A549 (cell line): ENCODE data around the gene NSRP1.

Experiments
- CEBPB ChIP-seq, 2 experiments: fragments of >200 bp in 1 of 2; sonication (Bioruptor Twin) in 1 of 2; formaldehyde crosslinking in 1 of 2; IDR thresholded peaks; 2 replicates each; pipeline ENCODE4 v1.6.1; 2012 to 2016
- EP300 ChIP-seq, 2 experiments: fragments of >200 bp; sonication (Bioruptor Twin); formaldehyde crosslinking; IDR thresholded peaks; 2 replicates in 1 of 2; 3 replicates in 1 of 2; pipeline ENCODE4 v1.6.1; 2016 to 2017
- FOXS1 ChIP-seq: fragments of 250-450 bp; sonication (Bioruptor Pico); IDR thresholded peaks from 2 replicates; pipeline ENCODE4 v1.5.0; 2020; ENCODE audit warnings: mild to moderate bottlenecking, moderate library complexity
- GATA3 ChIP-seq: IDR thresholded peaks from 2 replicates; pipeline ENCODE4 v1.6.1; 2012; ENCODE audit warnings: borderline replicate concordance
- JUN ChIP-seq, 2 experiments: fragments of >200 bp; sonication (Bioruptor Twin); formaldehyde crosslinking; IDR thresholded peaks; 2 replicates in 1 of 2; 3 replicates in 1 of 2; pipeline ENCODE4 v1.6.1; 2016 to 2017
- MAFK ChIP-seq: fragments of 450-650 bp; IDR thresholded peaks from 2 replicates; pipeline ENCODE4 v1.6.1; 2014; ENCODE audit not compliant: partially characterized antibody
- MAZ ChIP-seq: fragments of 150-350 bp; IDR thresholded peaks from 2 replicates; pipeline ENCODE4 v1.6.1; 2014; ENCODE audit warnings: antibody characterized with exemption, low read depth, low read length, borderline replicate concordance
- SMC3 ChIP-seq: fragments of >200 bp; sonication (Bioruptor Twin); formaldehyde crosslinking; IDR thresholded peaks from 3 replicates; pipeline ENCODE4 v1.6.1; 2018; ENCODE audit warnings: inconsistent platforms
- ZNF302 ChIP-seq: fragments of 250-450 bp; sonication (Bioruptor Pico); IDR thresholded peaks from 2 replicates; pipeline ENCODE4 v1.9.0; 2021; ENCODE audit warnings: inconsistent platforms, mild to moderate bottlenecking, moderate library complexity
- TF ChIP-seq, protein P1 (sequence below): fragments of 200-600 bp; sonication (generic); IDR thresholded peaks from 2 replicates; pipeline ENCODE4 v1.6.1; 2016; ENCODE audit warnings: antibody characterized with exemption, mild to moderate bottlenecking, moderate library complexity
- TF ChIP-seq, protein P2 (sequence below): fragments of >200 bp; sonication (Bioruptor Twin); formaldehyde crosslinking; IDR thresholded peaks from 3 replicates; pipeline ENCODE4 v1.5.1; 2016
- TF ChIP-seq, protein P3 (sequence below): fragments of 150-350 bp; IDR thresholded peaks from 2 replicates; pipeline ENCODE4 v1.6.1; 2014; ENCODE audit warnings: low read depth, mild to moderate bottlenecking, low read length

DNA sequence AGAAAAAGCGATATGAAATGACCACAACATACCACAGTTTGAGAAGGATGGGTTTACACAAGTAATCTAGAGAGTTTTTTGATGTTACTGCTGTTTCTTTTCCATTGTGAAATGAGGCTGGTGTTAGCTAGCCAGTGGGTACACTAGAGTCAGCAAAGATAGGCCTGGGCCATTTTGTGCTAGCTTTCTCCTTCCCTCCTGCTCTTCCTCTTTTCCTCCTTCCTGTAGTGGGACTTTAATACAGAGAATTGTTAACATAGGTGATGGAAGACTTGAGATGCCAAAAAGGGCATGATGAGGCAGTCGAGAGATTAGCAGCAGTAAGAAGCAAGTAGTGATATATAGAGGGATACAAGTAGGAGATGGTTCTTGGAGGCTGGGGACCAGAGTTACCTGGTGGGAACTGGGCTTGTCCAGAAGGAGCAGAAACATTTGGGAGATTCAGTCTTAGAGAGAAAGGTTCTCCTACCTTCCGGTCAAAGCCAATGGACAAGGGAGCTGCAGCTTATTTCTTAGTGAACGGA lies 7.7 kb downstream of the NSRP1 start:
- TF ChIP-seq, protein P1, sequence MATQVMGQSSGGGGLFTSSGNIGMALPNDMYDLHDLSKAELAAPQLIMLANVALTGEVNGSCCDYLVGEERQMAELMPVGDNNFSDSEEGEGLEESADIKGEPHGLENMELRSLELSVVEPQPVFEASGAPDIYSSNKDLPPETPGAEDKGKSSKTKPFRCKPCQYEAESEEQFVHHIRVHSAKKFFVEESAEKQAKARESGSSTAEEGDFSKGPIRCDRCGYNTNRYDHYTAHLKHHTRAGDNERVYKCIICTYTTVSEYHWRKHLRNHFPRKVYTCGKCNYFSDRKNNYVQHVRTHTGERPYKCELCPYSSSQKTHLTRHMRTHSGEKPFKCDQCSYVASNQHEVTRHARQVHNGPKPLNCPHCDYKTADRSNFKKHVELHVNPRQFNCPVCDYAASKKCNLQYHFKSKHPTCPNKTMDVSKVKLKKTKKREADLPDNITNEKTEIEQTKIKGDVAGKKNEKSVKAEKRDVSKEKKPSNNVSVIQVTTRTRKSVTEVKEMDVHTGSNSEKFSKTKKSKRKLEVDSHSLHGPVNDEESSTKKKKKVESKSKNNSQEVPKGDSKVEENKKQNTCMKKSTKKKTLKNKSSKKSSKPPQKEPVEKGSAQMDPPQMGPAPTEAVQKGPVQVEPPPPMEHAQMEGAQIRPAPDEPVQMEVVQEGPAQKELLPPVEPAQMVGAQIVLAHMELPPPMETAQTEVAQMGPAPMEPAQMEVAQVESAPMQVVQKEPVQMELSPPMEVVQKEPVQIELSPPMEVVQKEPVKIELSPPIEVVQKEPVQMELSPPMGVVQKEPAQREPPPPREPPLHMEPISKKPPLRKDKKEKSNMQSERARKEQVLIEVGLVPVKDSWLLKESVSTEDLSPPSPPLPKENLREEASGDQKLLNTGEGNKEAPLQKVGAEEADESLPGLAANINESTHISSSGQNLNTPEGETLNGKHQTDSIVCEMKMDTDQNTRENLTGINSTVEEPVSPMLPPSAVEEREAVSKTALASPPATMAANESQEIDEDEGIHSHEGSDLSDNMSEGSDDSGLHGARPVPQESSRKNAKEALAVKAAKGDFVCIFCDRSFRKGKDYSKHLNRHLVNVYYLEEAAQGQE = no peak
- TF ChIP-seq, protein P2, sequence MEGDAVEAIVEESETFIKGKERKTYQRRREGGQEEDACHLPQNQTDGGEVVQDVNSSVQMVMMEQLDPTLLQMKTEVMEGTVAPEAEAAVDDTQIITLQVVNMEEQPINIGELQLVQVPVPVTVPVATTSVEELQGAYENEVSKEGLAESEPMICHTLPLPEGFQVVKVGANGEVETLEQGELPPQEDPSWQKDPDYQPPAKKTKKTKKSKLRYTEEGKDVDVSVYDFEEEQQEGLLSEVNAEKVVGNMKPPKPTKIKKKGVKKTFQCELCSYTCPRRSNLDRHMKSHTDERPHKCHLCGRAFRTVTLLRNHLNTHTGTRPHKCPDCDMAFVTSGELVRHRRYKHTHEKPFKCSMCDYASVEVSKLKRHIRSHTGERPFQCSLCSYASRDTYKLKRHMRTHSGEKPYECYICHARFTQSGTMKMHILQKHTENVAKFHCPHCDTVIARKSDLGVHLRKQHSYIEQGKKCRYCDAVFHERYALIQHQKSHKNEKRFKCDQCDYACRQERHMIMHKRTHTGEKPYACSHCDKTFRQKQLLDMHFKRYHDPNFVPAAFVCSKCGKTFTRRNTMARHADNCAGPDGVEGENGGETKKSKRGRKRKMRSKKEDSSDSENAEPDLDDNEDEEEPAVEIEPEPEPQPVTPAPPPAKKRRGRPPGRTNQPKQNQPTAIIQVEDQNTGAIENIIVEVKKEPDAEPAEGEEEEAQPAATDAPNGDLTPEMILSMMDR = no peak
- TF ChIP-seq, protein P3, sequence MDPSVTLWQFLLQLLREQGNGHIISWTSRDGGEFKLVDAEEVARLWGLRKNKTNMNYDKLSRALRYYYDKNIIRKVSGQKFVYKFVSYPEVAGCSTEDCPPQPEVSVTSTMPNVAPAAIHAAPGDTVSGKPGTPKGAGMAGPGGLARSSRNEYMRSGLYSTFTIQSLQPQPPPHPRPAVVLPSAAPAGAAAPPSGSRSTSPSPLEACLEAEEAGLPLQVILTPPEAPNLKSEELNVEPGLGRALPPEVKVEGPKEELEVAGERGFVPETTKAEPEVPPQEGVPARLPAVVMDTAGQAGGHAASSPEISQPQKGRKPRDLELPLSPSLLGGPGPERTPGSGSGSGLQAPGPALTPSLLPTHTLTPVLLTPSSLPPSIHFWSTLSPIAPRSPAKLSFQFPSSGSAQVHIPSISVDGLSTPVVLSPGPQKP = no peak
- TF ChIP-seq GATA3 (no peak), MAZ (no peak), JUN (IDR thresholded peaks at IDR 0.05) (no peak), CEBPB (IDR thresholded peaks at IDR 0.05) (no peak), FOXS1 (no peak), SMC3 (no peak), MAFK (no peak), ZNF302 (CRISPR knock-in tag) (no peak), EP300 (IDR thresholded peaks at IDR 0.05) (no peak)
